WTC11 (cell line): ENCODE data around the gene KCNIP3. TPM values are rescaled to one million over a fixed set of nuclear protein-coding genes. Genes with fewer than 3 reads are reported as not detected.

Experiments used
- ATAC-seq: fragments of 200-7000 bp; cut with Tn5 transposase; 2 replicates; pipeline ENCODE4 v1.10.0; 2021; ENCODE audit warnings: mild to moderate bottlenecking, moderate library complexity
- CTCF ChIA-PET: fragments of 300-600 bp; sonication (Branson Sonifier 250); formaldehyde crosslinking; loops from one replicate; lab custom pipeline; 2021; ENCODE audit warnings: antibody characterized with exemption; lab: Charles Lee
- POLR2A ChIA-PET: fragments of 350-600 bp; sonication (Branson Sonifier 250); formaldehyde crosslinking; loops from one replicate; lab custom pipeline; 2021; ENCODE audit warnings: antibody characterized with exemption; lab: Charles Lee
- DNase-seq: peaks from one replicate; pipeline ENCODE4 v3.0.0; 2021; ENCODE audit warnings: low spot score
- H3K27ac Mint-ChIP-seq: 2 replicates; pipeline ENCODE4 v1.8.0; 2021; ENCODE audit warnings: mixed read lengths
- H3K27me3 Mint-ChIP-seq: 2 replicates; pipeline ENCODE4 v1.8.0; 2021; ENCODE audit warnings: low read depth, mild to moderate bottlenecking, moderate library complexity, mixed read lengths
- H3K36me3 Mint-ChIP-seq: 2 replicates; pipeline ENCODE4 v1.8.0; 2021; ENCODE audit warnings: mixed read lengths
- H3K4me1 Mint-ChIP-seq: 2 replicates; pipeline ENCODE4 v1.8.0; 2022; ENCODE audit warnings: mixed read lengths
- H3K4me3 Mint-ChIP-seq: 2 replicates; pipeline ENCODE4 v1.8.0; 2021; ENCODE audit warnings: mild to moderate bottlenecking, moderate library complexity, mixed read lengths
- H3K9me3 Mint-ChIP-seq: 2 replicates; pipeline ENCODE4 v1.8.0; 2021; ENCODE audit warnings: mixed read lengths
- CBFB ChIP-seq: sonication (generic); formaldehyde crosslinking; IDR thresholded peaks from 2 replicates; pipeline ENCODE4 v1.8.1; 2022; ENCODE audit warnings: mild to moderate bottlenecking, low read depth, missing genetic modification reagents
- CREM ChIP-seq: sonication (generic); formaldehyde crosslinking; IDR thresholded peaks from 2 replicates; pipeline ENCODE4 v1.8.1; 2022; ENCODE audit warnings: mild to moderate bottlenecking, missing genetic modification reagents, moderate library complexity
- ETV6 ChIP-seq: sonication (generic); formaldehyde crosslinking; IDR thresholded peaks from 2 replicates; pipeline ENCODE4 v1.8.1; 2022; ENCODE audit warnings: mild to moderate bottlenecking, missing genetic modification reagents
- FOXP1 ChIP-seq: sonication (generic); formaldehyde crosslinking; IDR thresholded peaks from 2 replicates; pipeline ENCODE4 v1.8.0; 2022; ENCODE audit warnings: missing genetic modification reagents, mild to moderate bottlenecking, moderate library complexity, borderline replicate concordance
- JAZF1 ChIP-seq: fragments of 250-450 bp; sonication (Bioruptor Pico); IDR thresholded peaks from 2 replicates; pipeline ENCODE4 v1.9.0; 2021; ENCODE audit warnings: moderate library complexity, mild to moderate bottlenecking, inconsistent platforms
- JUN ChIP-seq: sonication (generic); formaldehyde crosslinking; IDR thresholded peaks from 2 replicates; pipeline ENCODE4 v1.8.0; 2023; ENCODE audit warnings: mild to moderate bottlenecking, missing genetic modification reagents
- NR2C2 ChIP-seq: sonication (generic); formaldehyde crosslinking; IDR thresholded peaks from 2 replicates; pipeline ENCODE4 v1.8.0; 2022; ENCODE audit warnings: mild to moderate bottlenecking, missing genetic modification reagents
- NR3C1 ChIP-seq: sonication (generic); formaldehyde crosslinking; conservative IDR thresholded peaks from 2 replicates; pipeline ENCODE4 v1.8.1; 2023; ENCODE audit warnings: low read depth, mild to moderate bottlenecking, missing genetic modification reagents
- SOX15 ChIP-seq: fragments of 250-450 bp; sonication (Bioruptor Pico); IDR thresholded peaks from 2 replicates; pipeline ENCODE4 v1.9.0; 2021; ENCODE audit warnings: mild to moderate bottlenecking
- TCF7 ChIP-seq: sonication (generic); formaldehyde crosslinking; IDR thresholded peaks from 2 replicates; pipeline ENCODE4 v1.8.0; 2022; ENCODE audit warnings: mild to moderate bottlenecking, low read depth, missing genetic modification reagents, moderate library complexity
- TEAD1 ChIP-seq: sonication (generic); formaldehyde crosslinking; IDR thresholded peaks from 2 replicates; pipeline ENCODE4 v1.8.0; 2022; ENCODE audit warnings: mild to moderate bottlenecking, missing genetic modification reagents
- TEAD4 ChIP-seq: sonication (generic); formaldehyde crosslinking; IDR thresholded peaks from 2 replicates; pipeline ENCODE4 v1.8.0; 2022; ENCODE audit warnings: mild to moderate bottlenecking, missing genetic modification reagents
- ZNF396 ChIP-seq: fragments of 250-450 bp; sonication (Bioruptor Pico); IDR thresholded peaks from 2 replicates; pipeline ENCODE4 v1.8.0; 2021; ENCODE audit warnings: mild to moderate bottlenecking, moderate library complexity, borderline replicate concordance
- total RNA-seq: library from RNA; stranded (reverse); gene quantifications from 3 replicates; pipeline ENCODE4 v1.2.3, GENCODE V29; 2021
- TF ChIP-seq, protein P1 (sequence below): sonication (generic); formaldehyde crosslinking; IDR thresholded peaks from 2 replicates; pipeline ENCODE4 v1.8.0; 2022; ENCODE audit warnings: missing genetic modification reagents
- TF ChIP-seq, protein P2 (sequence below): sonication (generic); formaldehyde crosslinking; IDR thresholded peaks from 2 replicates; pipeline ENCODE4 v1.8.1; 2023; ENCODE audit warnings: mild to moderate bottlenecking, missing genetic modification reagents
- TF ChIP-seq, protein P3 (sequence below): fragments of 250-450 bp; sonication (Bioruptor Pico); IDR thresholded peaks from 2 replicates; pipeline ENCODE4 v1.9.0; 2021; ENCODE audit warnings: mild to moderate bottlenecking
- TF ChIP-seq, protein P4 (sequence below): sonication (generic); formaldehyde crosslinking; IDR thresholded peaks from 2 replicates; pipeline ENCODE4 v1.8.1; 2022; ENCODE audit warnings: mild to moderate bottlenecking, moderate library complexity, missing genetic modification reagents
- TF ChIP-seq, protein P5 (sequence below): sonication (generic); formaldehyde crosslinking; IDR thresholded peaks from 2 replicates; pipeline ENCODE4 v1.8.1; 2022; ENCODE audit warnings: low read depth, missing genetic modification reagents, borderline replicate concordance
- TF ChIP-seq, protein P6 (sequence below): fragments of 250-450 bp; sonication (Bioruptor Pico); IDR thresholded peaks from 2 replicates; pipeline ENCODE4 v1.9.0; 2021; ENCODE audit warnings: moderate library complexity, mild to moderate bottlenecking, inconsistent platforms, borderline replicate concordance
- TF ChIP-seq, protein P7 (sequence below): sonication (generic); formaldehyde crosslinking; IDR thresholded peaks from 2 replicates; pipeline ENCODE4 v1.8.1; 2022; ENCODE audit warnings: missing genetic modification reagents, borderline replicate concordance
- TF ChIP-seq, protein P8 (sequence below): sonication (generic); formaldehyde crosslinking; IDR thresholded peaks from 2 replicates; pipeline ENCODE4 v1.8.1; 2023; ENCODE audit warnings: mild to moderate bottlenecking, missing genetic modification reagents, moderate library complexity
- TF ChIP-seq, protein P9 (sequence below): sonication (generic); formaldehyde crosslinking; IDR thresholded peaks from 2 replicates; pipeline ENCODE4 v1.8.0; 2023; ENCODE audit warnings: mild to moderate bottlenecking, missing genetic modification reagents

Gene KCNIP3
- total RNA-seq, 1 experiment from 2014 or later = 2.1 TPM

DNA sequence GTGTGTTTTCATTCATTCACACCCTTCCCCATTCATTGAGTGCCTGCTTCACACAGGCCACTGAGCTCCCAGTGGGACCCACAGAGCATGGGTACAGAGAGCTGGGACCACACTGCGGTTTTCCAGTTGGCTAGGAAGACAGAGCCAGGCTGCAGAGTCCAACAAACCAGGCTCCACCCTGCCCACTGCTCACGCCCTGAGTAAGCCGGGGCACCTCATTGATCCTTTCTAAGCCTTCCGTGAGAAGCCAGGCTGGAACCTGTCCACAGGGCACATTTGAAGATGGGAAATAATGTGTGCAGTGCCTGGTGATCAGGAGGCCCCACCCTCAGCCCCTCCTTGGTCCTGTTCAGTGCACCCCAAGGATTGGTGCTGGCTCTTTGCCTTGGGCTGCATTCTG is 13.5 kb downstream of the KCNIP3 start (continued):
- TF ChIP-seq, protein P1, sequence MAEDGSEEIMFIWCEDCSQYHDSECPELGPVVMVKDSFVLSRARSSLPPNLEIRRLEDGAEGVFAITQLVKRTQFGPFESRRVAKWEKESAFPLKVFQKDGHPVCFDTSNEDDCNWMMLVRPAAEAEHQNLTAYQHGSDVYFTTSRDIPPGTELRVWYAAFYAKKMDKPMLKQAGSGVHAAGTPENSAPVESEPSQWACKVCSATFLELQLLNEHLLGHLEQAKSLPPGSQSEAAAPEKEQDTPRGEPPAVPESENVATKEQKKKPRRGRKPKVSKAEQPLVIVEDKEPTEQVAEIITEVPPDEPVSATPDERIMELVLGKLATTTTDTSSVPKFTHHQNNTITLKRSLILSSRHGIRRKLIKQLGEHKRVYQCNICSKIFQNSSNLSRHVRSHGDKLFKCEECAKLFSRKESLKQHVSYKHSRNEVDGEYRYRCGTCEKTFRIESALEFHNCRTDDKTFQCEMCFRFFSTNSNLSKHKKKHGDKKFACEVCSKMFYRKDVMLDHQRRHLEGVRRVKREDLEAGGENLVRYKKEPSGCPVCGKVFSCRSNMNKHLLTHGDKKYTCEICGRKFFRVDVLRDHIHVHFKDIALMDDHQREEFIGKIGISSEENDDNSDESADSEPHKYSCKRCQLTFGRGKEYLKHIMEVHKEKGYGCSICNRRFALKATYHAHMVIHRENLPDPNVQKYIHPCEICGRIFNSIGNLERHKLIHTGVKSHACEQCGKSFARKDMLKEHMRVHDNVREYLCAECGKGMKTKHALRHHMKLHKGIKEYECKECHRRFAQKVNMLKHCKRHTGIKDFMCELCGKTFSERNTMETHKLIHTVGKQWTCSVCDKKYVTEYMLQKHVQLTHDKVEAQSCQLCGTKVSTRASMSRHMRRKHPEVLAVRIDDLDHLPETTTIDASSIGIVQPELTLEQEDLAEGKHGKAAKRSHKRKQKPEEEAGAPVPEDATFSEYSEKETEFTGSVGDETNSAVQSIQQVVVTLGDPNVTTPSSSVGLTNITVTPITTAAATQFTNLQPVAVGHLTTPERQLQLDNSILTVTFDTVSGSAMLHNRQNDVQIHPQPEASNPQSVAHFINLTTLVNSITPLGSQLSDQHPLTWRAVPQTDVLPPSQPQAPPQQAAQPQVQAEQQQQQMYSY (CRISPR knock-in tag) = no peak
- TF ChIP-seq, protein P2, sequence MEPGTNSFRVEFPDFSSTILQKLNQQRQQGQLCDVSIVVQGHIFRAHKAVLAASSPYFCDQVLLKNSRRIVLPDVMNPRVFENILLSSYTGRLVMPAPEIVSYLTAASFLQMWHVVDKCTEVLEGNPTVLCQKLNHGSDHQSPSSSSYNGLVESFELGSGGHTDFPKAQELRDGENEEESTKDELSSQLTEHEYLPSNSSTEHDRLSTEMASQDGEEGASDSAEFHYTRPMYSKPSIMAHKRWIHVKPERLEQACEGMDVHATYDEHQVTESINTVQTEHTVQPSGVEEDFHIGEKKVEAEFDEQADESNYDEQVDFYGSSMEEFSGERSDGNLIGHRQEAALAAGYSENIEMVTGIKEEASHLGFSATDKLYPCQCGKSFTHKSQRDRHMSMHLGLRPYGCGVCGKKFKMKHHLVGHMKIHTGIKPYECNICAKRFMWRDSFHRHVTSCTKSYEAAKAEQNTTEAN (CRISPR knock-in tag) = no peak
- TF ChIP-seq, protein P3, sequence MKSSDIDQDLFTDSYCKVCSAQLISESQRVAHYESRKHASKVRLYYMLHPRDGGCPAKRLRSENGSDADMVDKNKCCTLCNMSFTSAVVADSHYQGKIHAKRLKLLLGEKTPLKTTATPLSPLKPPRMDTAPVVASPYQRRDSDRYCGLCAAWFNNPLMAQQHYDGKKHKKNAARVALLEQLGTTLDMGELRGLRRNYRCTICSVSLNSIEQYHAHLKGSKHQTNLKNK = no peak
- TF ChIP-seq CREM (CRISPR knock-in tag) (no peak), CBFB (CRISPR knock-in tag) (no peak), FOXP1 (CRISPR knock-in tag) (no peak), ZNF396 (CRISPR knock-in tag) (no peak), JUN (no peak)
- TF ChIP-seq, protein P4, sequence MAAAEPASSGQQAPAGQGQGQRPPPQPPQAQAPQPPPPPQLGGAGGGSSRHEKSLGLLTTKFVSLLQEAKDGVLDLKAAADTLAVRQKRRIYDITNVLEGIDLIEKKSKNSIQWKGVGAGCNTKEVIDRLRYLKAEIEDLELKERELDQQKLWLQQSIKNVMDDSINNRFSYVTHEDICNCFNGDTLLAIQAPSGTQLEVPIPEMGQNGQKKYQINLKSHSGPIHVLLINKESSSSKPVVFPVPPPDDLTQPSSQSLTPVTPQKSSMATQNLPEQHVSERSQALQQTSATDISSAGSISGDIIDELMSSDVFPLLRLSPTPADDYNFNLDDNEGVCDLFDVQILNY = no peak

DNA sequence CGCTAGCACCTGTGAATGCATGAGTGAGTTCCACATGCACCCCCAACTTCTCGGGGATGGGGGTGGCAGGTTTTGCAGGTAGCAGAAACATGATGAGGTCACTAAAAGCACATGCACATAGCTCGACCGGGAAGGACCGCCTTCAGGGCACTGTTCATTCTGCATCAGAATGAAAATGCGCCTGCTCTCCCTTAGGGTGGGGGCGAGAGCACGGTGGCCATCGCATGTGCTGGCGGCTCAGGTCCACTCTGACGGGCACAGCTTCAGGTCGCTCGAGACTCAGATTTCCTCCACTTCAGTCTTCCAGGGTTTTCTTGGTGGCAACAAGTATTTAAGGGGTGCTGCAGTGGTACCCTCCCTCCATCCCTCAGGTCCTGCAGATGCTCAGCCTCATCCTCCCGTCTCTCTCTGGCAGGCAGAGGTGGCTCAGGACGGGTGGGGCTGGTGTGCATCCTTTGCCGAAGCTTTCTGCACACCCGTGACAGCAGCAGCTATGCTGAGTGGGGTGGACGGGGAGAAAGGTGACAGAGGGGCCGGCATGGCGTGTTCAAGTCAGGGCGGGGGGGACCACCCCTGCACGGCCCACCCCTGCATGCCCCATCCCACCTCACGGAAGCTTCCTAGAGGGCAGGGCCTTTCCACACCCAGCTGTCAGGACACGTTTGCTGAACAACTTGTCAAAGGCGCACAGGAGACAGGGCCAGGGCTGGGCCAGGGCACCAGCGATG is 14.8 kb downstream of the KCNIP3 start:
- Mint-ChIP-seq H3K4me1 (peaks cover 3% of the 10 kb centered on the region), H3K9me3 (no peaks in the 10 kb centered on the region), H3K27me3 (no peaks in the 10 kb centered on the region), H3K4me3 (no peak overlapping the region), H3K36me3 (no peaks in the 10 kb centered on the region), H3K27ac (no peak overlapping the region)
- DNase-seq (no peak), ATAC-seq (no peak)
- POLR2A ChIA-PET = no interaction called here
- CTCF ChIA-PET = interaction anchor here (0.6 to 2.8 kb wide), 6 partner anchors 33 to 197 kb away, joined by 3 to 34 read pairs (median 6); no protein-coding TSS in a partner anchor
- TF ChIP-seq, protein P5, sequence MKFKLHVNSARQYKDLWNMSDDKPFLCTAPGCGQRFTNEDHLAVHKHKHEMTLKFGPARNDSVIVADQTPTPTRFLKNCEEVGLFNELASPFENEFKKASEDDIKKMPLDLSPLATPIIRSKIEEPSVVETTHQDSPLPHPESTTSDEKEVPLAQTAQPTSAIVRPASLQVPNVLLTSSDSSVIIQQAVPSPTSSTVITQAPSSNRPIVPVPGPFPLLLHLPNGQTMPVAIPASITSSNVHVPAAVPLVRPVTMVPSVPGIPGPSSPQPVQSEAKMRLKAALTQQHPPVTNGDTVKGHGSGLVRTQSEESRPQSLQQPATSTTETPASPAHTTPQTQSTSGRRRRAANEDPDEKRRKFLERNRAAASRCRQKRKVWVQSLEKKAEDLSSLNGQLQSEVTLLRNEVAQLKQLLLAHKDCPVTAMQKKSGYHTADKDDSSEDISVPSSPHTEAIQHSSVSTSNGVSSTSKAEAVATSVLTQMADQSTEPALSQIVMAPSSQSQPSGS (CRISPR knock-in tag) = no peak
- TF ChIP-seq, protein P6, sequence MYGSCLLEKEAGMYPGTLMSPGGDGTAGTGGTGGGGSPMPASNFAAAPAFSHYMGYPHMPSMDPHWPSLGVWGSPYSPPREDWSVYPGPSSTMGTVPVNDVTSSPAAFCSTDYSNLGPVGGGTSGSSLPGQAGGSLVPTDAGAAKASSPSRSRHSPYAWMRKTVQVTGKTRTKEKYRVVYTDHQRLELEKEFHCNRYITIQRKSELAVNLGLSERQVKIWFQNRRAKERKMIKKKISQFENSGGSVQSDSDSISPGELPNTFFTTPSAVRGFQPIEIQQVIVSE (CRISPR knock-in tag) = no peak
- TF ChIP-seq SOX15 (CRISPR knock-in tag) (no peak), TCF7 (CRISPR knock-in tag) (no peak), TEAD4 (no peak), NR3C1 (CRISPR knock-in tag) (no peak), JAZF1 (no peak), CREM (CRISPR knock-in tag) (no peak), TEAD1 (CRISPR knock-in tag) (no peak), NR2C2 (no peak), ETV6 (CRISPR knock-in tag) (no peak)
- TF ChIP-seq, protein P7, sequence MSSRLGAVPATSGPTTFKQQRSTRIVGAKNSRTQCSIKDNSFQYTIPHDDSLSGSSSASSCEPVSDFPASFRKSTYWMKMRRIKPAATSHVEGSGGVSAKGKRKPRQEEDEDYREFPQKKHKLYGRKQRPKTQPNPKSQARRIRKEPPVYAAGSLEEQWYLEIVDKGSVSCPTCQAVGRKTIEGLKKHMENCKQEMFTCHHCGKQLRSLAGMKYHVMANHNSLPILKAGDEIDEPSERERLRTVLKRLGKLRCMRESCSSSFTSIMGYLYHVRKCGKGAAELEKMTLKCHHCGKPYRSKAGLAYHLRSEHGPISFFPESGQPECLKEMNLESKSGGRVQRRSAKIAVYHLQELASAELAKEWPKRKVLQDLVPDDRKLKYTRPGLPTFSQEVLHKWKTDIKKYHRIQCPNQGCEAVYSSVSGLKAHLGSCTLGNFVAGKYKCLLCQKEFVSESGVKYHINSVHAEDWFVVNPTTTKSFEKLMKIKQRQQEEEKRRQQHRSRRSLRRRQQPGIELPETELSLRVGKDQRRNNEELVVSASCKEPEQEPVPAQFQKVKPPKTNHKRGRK (CRISPR knock-in tag) = no peak
- TF ChIP-seq, protein P8, sequence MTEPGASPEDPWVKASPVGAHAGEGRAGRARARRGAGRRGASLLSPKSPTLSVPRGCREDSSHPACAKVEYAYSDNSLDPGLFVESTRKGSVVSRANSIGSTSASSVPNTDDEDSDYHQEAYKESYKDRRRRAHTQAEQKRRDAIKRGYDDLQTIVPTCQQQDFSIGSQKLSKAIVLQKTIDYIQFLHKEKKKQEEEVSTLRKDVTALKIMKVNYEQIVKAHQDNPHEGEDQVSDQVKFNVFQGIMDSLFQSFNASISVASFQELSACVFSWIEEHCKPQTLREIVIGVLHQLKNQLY = no peak
- TF ChIP-seq, protein P9, sequence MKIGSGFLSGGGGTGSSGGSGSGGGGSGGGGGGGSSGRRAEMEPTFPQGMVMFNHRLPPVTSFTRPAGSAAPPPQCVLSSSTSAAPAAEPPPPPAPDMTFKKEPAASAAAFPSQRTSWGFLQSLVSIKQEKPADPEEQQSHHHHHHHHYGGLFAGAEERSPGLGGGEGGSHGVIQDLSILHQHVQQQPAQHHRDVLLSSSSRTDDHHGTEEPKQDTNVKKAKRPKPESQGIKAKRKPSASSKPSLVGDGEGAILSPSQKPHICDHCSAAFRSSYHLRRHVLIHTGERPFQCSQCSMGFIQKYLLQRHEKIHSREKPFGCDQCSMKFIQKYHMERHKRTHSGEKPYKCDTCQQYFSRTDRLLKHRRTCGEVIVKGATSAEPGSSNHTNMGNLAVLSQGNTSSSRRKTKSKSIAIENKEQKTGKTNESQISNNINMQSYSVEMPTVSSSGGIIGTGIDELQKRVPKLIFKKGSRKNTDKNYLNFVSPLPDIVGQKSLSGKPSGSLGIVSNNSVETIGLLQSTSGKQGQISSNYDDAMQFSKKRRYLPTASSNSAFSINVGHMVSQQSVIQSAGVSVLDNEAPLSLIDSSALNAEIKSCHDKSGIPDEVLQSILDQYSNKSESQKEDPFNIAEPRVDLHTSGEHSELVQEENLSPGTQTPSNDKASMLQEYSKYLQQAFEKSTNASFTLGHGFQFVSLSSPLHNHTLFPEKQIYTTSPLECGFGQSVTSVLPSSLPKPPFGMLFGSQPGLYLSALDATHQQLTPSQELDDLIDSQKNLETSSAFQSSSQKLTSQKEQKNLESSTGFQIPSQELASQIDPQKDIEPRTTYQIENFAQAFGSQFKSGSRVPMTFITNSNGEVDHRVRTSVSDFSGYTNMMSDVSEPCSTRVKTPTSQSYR (CRISPR knock-in tag) = no peak
